A673 (cell line): ENCODE measurements around the gene HS3ST5. TPM values are rescaled to one million over a fixed set of nuclear protein-coding genes. Genes with fewer than 3 reads are reported as not detected.

Experiments used
- BruUV-seq: library from RNA; stranded (reverse); fragments of 400-500 nt; replicated peaks from 2 replicates; lab custom pipeline; 2021; lab: Mats Ljungman, UMichigan
- CTCF ChIA-PET: fragments of 300-600 bp; sonication (Branson Sonifier 250); formaldehyde crosslinking; loops from one replicate; lab custom pipeline; 2022; ENCODE audit warnings: antibody characterized with exemption; lab: Charles Lee
- POLR2A ChIA-PET: fragments of 300-600 bp; sonication (Branson Sonifier 250); formaldehyde crosslinking; loops from one replicate; lab custom pipeline; 2022; ENCODE audit warnings: antibody characterized with exemption; ENCODE audit not compliant: low non-redundant PET; lab: Charles Lee
- DNase-seq: peaks from one replicate; pipeline ENCODE4 v3.0.0-alpha.2; 2015; ENCODE audit warnings: low spot score
- H3K27ac ChIP-seq: fragments of 200-600 bp; sonication (generic); 2 replicates; pipeline ENCODE4 v1.5.1; 2016; ENCODE audit warnings: mixed run types, low read depth, mild to moderate bottlenecking, mixed read lengths, antibody characterized with exemption, low read length; ENCODE audit not compliant: poor library complexity, severe bottlenecking
- H3K27me3 ChIP-seq: fragments of 200-600 bp; sonication (generic); replicated peaks from 2 replicates; pipeline ENCODE4 v1.6.1; 2017; ENCODE audit warnings: mixed run types, low read depth, mild to moderate bottlenecking, mixed read lengths, antibody characterized with exemption, low read length; ENCODE audit not compliant: insufficient read depth, poor library complexity
- H3K36me3 ChIP-seq: fragments of 200-600 bp; sonication (generic); 2 replicates; pipeline ENCODE4 v1.6.1; 2016; ENCODE audit warnings: mixed run types, mild to moderate bottlenecking, mixed read lengths, antibody characterized with exemption, low read length; ENCODE audit not compliant: insufficient read depth, poor library complexity, severe bottlenecking
- H3K4me1 ChIP-seq: fragments of 200-600 bp; sonication (generic); 2 replicates; pipeline ENCODE4 v1.6.1; 2017; ENCODE audit warnings: mixed run types, mild to moderate bottlenecking, mixed read lengths, antibody characterized with exemption, low read length; ENCODE audit not compliant: insufficient read depth, poor library complexity, severe bottlenecking
- H3K4me3 ChIP-seq: fragments of 200-600 bp; sonication (generic); 2 replicates; pipeline ENCODE4 v1.5.1; 2016; ENCODE audit warnings: low read depth, mixed run types, mild to moderate bottlenecking, mixed read lengths, low read length; ENCODE audit not compliant: poor library complexity, severe bottlenecking
- H3K9me3 ChIP-seq: fragments of 200-600 bp; sonication (generic); 2 replicates; pipeline ENCODE4 v1.6.1; 2016; ENCODE audit warnings: mixed run types, low read depth, mild to moderate bottlenecking, mixed read lengths, antibody characterized with exemption, low read length; ENCODE audit not compliant: poor library complexity, severe bottlenecking
- CTCF ChIP-seq: fragments of 300-800, 200-600 bp; sonication (generic); conservative IDR thresholded peaks from 2 replicates; pipeline ENCODE4 v1.5.1; 2017; ENCODE audit warnings: low read depth, mild to moderate bottlenecking, antibody characterized with exemption, low read length, moderate library complexity, mixed read lengths
- EZH2 ChIP-seq: fragments of 200-600 bp; sonication (generic); IDR thresholded peaks from 2 replicates; pipeline ENCODE4 v1.6.1; 2017; ENCODE audit warnings: borderline replicate concordance, low read depth, mild to moderate bottlenecking, mixed read lengths, antibody characterized with exemption, low read length; ENCODE audit not compliant: poor library complexity, severe bottlenecking
- intact Hi-C: fragments of 100-400 bp; cut with micrococcal nuclease; formaldehyde crosslinking; loops from one replicate; pipeline ENCODE4 v1.10.0; 2022; ENCODE audit not compliant: unreplicated experiment
- total RNA-seq: library from RNA; stranded (reverse); gene quantifications from 2 replicates; pipeline ENCODE4 v1.2.3, GENCODE V29; 2021

The HS3ST5 gene
- total RNA-seq, 1 experiment from 2014 or later = not detected

DNA sequence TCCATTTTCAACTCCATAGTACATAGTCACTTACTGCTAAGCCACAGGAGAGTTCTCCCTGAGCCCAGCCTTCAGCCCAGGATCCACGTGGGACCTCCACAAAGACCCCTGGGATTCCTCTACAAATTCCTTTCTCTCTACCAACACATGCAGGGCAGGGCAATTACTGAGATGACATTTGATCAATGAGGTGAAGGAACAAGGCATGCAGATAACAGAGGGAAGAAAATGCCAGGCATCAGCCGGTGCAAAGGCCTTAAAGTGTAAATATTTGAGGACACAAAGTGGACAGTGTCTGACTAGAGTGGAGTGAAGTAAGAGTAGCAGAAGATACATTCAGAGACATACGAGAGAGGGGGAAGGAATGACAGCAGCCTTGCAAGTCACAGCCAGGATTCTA, 70.2 kb downstream of the HS3ST5 start:
- no peak for DNase-seq
- no peaks in the 10 kb centered on the region for H3K4me1 ChIP-seq
- POLR2A ChIA-PET = no interaction called here
- H3K27me3 ChIP-seq = no peaks in the 10 kb centered on the region
- no peak overlapping the region for H3K27ac ChIP-seq
- H3K9me3 ChIP-seq = no peaks in the 10 kb centered on the region
- no peak overlapping the region for H3K4me3 ChIP-seq
- intact Hi-C loops = no loop called here
- no TSS peak for BruUV-seq
- CTCF ChIA-PET = no interaction called here
- no peak for TF ChIP-seq EZH2
- H3K36me3 ChIP-seq = no peaks in the 10 kb centered on the region

- BruUV-seq = no TSS peak
These were observed 71.4 kb downstream of the HS3ST5 start for GRCh38 chr6:114271405-114271804.

GRCh38 chr6:114267897-114268296, 74.9 kb downstream of the HS3ST5 start:
- no TSS peak for BruUV-seq
- CTCF ChIA-PET = no interaction called here
- H3K4me1 ChIP-seq = no peaks in the 10 kb centered on the region
- POLR2A ChIA-PET = no interaction called here
- intact Hi-C loops = no loop called here
- no peak for DNase-seq
- peaks cover 3% of the 10 kb centered on the region for H3K27me3 ChIP-seq
- H3K36me3 ChIP-seq = no peaks in the 10 kb centered on the region
- TF ChIP-seq CTCF = no peak
- no peak for TF ChIP-seq EZH2
- no peak overlapping the region for H3K27ac ChIP-seq
- no peak overlapping the region for H3K4me3 ChIP-seq
- H3K9me3 ChIP-seq = no peaks in the 10 kb centered on the region

More at GRCh38 chr6:114271405-114271804, 71.4 kb downstream of the HS3ST5 start:
- Histone ChIP-seq H3K9me3 (no peaks in the 10 kb centered on the region), H3K27ac (no peak overlapping the region), H3K4me1 (no peaks in the 10 kb centered on the region), H3K36me3 (no peaks in the 10 kb centered on the region), H3K27me3 (peaks cover 3% of the 10 kb centered on the region), H3K4me3 (no peak overlapping the region)
- CTCF ChIA-PET = no interaction called here
- no peak for DNase-seq
- POLR2A ChIA-PET = no interaction called here
- intact Hi-C loops = no loop called here
- TF ChIP-seq CTCF (no peak), EZH2 (no peak)

DNA sequence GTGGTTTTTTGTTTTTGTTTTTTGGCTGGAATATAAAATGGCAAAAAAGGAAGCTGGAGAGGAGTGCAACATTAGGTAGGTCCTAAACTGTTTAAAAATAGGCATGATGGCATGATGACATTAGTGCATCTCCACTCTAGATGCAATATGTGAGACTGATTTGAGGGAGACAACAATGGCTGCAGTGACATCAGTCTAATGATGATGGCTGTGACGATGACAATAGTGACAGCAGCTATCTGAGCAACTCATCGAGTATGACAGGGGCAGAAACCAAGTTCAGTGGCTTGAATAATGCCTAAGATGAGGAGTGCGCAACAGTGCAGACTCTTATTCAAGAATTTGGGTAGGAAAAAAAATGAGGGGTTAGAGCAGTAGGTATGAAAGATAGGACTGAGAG, 82.0 kb downstream of the HS3ST5 start:
- no peak for TF ChIP-seq EZH2
- no peak for TF ChIP-seq CTCF
- no TSS peak for BruUV-seq
- Histone ChIP-seq H3K4me1 (no peaks in the 10 kb centered on the region), H3K27ac (no peak overlapping the region), H3K9me3 (no peaks in the 10 kb centered on the region), H3K27me3 (no peaks in the 10 kb centered on the region), H3K36me3 (no peaks in the 10 kb centered on the region), H3K4me3 (no peak overlapping the region)
- no peak for DNase-seq
- ChIA-PET POLR2A (no interaction called here), CTCF (no interaction called here)
- intact Hi-C loops = no loop called here
